Measurements from ENCODE around the gene KCNQ2.

KCNQ2 gene

DNA sequence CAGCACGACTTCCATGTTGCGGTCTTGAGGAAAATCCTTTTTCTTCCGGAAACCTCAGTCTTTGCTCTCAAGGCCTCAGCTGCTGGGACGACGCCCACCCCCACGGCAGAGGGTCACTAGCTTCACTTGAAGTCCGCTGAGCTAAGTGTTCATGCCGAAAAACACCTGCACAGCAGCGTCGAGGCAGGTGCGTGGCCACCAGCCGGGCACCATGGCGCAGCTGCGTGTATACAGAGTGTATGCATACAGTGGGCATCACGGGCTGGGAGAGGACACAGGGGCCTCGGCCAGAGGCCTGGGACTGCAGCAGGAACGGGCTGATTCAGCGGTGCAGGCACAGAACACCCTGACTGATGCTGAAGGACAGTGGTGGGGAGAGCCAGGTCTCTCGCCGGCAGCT lies 20.1 kb downstream of the KCNQ2 start:
- no peak for DNase-seq

DNA sequence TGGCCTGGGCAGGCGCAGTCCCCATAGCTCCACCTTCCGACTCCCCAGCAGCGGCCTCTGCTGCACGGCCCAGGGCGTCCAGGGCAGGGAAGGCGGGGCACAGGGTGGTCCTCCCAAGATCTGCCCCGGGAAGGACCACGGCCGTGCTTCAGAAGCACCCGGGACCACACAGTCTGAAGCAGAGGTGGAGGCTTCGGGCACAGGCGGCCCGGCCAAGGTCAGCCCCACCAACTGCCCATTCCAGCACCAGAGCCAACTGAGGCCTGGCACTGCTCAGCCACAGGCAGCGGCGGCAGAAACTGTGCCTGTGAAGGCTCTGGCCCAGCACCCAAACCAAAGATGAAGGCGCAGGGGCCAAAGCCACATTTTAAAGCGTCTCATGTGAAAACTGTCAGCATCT lies 20.6 kb downstream of the KCNQ2 start:
- DNase-seq: no peak

DNA sequence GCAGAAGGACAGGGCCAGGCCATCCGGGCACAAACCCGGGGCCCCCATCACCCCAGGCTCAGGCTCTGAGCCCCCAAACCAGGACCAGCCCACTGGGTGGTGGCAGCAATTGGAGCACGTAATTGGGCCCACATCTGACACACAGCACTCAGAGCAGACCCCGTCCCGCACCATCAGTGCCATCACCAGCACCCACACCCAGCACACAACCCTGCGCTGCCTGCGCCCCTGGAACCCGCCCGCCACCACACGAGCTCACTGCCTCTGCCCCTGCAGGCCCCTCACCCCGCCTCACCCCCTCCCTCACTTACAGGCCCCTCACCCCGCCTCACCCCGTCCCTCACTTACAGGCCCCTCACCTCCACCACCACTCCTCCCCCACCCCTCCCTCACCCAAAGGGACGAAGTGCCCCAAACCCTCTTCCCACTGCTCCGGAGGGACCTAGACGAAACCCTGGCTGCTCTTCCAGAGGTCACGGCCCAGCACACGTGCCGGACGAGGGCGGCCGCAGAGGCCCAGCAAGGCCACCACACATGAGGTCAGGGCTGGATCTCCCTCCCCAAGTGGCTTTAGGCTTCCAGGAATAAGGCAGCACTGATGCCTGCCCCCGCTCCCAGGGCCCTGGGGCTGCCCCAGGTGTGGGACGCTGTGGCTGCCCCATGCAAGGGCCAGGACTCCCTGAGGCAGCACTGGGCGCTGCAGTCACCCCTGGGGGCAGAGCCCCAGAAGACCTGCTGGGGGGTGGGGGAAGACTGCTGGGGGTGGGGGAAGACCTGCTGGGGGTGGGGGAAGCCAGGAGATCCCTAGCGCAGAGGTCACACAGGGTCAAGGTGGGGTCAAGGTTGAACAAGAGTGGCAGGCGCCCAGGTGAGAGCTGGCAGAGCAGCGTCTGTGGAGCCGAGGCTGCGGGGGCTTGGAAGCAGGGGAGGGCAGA lies 22.4 kb downstream of the KCNQ2 start:
- no peak for DNase-seq

DNA sequence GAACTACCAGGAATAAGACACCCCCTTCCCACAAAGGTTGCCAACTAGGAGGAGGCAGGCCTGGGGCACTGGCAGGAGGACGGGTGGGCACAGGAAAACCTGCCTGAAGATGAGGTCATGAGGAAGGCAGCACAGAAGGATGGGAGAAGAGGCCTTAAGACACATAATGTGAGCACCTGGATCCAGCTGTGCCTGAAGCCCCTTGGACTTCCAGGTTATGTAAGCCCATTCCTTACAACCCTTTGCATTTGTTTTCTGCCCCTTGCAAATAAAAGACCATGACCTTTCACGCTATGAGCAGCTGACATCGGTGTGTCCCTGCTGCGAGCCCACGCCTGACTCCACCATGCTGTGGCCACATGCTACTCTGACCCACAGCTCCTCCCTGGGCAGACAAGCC lies 23.4 kb downstream of the KCNQ2 start:
- DNase-seq: no peak

DNA sequence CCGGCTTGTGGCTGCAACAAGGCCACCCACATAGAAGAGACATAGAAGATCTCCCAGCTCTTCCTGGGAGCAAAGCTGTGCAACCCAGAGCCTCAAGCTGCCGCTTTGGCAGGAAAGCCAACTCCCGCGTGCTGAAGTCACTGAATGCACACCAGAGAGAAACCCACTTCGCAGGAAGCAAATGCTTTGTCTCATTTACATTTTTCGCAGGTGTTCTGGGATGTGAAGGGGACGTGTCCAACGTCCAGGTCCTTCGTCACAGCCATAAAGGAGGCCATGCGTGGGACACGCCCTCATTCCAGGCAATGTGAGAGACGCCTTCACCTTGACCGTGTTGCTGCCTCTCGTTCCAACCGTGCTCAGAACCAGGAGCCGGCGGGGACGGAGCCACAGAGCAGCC lies 24.4 kb downstream of the KCNQ2 start:
- DNase-seq: no peak

DNA sequence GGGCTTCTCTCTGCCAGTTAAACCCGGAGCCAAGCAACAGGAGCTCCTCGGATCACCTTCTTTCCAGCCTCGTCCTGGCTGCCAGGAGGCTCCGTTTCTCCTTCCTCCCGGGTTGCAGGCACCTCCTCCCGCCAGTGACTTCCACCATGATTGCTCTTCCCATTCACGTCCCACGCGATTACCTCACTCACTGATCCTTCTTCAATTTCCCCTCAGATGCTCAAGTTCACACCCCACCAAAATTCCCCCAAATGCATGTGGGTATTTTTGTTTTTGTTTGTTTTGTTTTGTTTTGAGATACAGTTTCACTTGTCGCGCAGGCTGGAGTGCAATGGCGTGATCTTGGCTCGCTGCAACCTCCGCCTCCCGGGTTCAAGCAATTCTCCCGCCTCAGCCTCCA lies 25.1 kb downstream of the KCNQ2 start:
- no peak for DNase-seq

DNA sequence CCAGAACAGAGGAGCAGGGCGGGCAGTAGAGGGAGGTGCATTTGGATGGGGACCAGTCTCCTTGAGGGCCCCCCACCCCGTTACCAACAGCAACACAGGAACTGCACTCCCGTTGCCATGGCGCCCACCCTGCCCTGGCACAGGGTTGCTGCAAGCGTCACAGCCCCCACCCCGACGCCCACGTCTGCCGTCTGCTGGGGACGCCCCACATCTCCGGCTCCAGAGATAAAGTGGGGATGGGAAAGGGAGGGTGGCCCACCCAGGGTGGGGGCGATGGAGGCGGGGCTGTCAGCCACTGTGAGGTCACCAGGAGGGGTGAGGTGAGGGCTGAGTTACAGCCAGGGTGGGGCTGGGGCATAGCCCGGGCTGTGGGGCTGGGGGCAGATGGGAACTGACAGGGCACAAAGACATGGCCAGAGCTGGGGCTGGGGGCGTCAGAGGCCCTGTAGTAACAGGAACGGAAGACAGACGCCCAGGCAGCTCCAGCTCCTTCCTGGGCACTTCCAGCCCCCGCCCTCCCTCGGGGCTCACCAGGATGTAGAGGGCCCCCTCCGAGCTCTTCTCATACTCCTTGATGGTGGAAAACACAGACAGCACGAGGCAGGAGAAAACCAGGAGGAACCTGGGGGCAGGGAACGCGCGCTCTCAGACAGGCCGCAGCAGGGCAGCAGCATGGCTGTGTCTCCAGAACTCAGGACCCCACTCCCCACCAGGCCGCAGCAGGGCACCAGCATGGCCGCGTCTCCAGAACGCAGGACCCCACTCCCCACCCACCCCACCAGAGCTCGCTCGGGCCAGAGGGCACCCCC lies 26.0 kb downstream of the KCNQ2 start:
- DNase-seq: no peak

DNA sequence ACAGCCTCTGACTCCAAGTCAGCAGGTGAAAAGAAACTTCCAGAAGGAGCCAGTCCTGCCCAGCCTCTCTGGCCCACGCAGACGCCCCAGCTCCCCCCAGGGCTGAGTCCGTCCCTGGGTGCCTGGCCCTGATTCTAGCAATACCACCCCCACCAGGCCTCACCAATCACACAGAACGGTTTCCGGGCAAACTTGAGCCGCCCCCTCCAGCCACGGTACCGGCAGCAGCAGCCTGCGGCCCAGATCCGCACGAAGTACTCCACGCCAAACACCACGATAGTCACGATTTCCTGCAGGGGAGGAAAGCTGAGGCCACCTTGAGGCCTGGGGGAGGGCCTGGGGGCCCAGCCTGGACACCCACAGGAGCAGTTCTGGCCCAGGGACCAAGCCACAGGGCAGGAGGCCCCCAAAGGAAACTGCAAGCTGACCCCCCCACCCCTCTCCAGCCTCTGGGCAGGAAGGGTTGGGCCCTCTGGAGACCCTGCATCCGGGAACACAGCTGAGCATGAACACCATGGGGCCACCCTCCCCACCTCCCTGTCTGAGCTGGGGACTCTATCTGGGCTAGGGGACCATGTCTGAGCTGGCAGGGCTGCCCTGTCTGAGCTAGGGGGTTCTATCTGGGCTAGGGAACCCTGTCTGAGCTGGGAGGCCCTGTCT lies 27.2 kb downstream of the KCNQ2 start:
- DNase-seq: no peak

DNA sequence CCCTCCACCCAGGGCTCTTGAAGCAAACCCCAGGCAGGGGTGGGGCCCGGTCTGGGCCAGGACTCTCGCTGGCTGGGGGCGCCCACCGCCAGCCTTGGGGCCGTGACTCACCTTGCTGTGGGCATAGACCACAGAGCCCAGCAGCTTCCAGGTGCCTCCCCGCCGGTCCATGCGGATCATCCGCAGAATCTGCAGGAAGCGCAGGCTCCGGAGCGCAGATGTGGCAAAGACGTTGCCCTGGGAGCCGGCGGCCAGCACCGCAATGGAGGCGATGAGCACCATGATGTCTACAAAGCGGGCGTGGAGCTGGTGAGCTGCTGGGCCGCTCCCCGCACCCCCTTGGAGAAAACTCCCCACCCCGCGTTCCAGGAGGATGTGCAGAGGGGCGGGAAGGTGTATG lies 27.9 kb downstream of the KCNQ2 start:
- DNase-seq: no peak

DNA sequence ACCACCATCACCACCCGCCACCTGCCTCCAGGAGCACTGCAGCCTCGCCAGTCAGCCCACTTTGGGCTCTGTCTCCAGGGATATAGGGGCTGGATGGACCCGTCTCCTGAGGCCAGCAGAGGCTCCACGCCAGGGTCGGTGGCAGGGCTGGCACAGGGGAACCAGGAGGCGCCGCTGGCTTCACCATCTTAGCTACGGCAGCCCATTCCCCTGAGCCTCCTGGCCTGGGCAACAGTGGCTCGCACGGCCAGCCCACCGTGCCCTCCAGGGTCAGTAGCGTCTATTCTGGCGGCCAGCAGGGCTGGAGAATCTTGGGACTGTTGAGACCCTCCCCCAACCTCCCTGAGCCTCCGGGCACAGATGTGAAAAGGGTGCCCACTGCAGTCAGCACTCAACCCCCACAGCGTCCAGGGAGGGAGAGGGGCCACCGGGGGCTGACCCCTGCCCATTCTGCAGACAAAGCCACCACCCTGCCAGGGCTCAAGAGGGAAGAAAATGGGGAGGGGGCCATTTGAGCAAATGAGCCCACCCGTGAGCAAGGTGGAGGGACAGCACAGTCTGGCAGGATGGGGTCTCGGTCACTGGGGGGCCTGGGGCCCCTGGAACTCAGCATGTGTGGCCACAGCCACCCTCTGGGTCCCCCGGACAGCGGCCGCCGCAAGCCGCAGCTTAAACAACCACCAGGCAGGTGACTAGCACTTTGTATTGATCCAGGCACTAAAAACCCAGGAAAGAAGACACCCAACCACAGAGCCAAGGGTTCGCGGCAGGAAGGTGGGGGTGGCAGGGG lies 28.7 kb downstream of the KCNQ2 start:
- DNase-seq: no peak

DNA sequence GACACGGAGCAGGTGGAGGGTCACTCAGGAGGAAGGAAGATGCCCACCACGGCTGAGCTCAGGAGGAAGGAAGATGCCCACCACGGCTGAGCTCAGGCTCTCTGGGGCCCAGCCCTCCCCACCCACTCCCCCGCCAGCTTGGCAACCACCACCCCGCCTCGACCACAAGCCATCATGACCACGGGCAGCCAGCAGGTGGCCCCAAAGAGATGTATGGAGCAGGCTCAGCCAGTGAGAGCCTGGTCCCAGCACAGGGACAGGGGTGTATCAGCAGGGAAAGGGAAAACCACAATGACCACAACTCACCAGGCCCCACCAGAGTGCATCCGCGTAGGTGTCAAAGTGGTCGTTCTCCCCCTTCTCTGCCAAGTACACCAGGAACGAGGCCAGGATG lies 30.4 kb downstream of the KCNQ2 start:
- no peak for DNase-seq

DNA sequence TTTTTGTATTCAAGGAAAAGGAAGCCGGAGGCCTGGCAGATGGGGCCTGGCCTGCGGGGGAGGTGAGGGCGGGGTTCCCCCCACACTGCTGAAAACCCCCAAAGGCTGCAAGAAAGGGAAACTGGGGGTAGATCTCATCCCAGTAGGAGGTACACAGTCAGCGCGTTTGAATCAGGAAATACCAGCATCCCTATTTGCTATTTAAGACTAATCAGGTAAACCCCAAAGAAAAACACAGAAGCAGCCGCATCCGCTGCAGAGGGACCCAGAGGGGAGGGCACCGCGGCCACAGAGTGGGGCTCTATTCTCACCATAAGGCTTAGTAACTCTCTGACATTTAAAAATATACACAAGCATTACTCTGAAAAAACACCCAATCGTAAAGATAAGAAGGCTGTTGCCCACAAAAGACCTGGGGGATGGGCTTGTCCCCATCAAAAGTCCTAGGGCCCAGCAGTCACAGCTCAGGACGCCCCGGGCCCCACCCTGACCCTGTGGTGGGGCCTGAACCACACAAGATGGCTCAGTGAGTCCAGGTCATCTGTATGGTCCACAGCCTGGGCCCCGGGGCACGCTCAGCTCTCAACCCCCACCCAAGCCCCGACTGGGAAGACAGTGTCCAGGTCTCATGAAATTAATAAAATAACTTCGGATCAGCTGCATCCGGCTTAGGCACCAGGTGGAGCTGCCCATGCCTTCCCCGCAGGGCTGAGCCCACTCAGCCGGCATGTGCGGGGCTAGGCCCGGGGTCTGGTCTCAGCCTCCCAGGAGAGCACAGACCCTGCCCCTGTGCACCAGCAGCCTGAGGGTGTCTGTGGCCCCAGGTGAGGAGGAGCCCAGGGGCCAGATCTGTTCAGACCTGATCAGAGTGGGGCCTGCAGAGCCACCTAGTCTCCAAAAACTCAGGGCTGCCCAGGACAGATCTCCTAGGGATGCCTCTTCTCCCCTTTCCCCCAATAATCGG lies 31.0 kb downstream of the KCNQ2 start:
- no peak for DNase-seq

DNA sequence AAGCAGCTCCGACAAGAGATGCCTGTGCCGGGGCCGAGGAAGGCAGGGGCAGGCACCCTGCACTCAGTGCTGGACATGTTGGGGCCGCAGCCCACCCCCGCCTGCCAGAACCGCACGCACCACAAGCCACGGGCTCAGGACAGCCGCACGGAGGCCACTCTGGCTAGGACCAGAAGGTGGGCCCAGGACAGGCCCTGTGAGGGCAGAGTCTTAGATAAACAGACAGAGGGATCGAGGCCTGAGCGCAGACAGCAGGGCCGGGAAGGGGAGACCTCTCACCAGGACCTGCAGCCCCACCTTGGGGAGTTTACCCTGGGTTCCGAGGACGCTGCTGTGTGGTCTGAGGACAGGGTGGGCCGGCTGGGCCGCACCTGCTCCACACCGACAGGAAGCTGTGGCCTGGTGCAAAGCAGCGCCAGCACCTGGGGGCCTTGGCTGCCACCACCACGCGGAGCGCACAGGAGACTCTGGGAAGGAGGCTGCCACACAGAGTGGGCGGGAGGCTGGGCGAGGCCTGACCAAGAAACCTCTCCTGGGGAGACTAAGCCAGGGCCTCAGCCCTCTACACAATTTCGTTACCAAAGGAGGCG lies 32.0 kb downstream of the KCNQ2 start:
- DNase-seq: no peak

DNA sequence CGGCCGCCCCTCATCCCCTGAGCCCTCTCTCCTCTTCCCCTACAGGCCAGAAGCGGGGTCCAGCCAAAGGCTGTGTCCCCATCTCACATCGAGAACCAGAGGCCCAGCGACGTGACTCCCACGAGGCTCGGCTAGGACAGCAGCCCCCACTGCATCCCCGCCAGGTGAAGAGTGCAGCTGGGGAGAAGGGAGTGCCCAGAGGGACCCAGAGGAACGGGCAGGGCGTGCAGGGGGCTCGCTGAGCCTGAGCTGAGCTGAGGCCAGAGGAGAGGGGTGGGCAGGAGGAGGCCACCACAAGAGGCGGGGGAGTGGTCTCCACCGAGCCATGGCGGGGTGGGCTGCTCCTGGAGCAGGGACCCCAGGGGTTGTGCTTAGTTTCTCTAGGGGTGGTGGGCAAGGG lies 32.6 kb downstream of the KCNQ2 start:
- DNase-seq: no peak

DNA sequence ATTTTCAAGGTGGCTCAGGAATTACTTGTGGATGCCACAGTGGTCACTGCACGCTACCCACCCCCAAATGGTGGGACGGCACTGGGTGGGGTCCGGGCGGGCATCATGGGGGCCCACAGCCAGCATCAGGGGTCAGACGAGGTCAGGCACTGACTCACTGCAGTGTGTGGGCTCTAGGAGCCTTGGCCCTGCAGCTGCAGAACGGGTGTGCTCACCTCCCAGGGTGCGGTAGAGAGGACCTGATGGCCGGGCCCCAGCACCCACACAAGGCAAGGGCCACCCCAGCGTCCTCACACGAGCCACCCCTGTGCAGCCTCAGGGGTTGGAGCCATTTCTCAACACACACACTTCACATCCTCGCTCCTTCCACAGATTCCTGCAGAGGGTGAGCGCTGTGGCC lies 34.3 kb downstream of the KCNQ2 start:
- DNase-seq: no peak

DNA sequence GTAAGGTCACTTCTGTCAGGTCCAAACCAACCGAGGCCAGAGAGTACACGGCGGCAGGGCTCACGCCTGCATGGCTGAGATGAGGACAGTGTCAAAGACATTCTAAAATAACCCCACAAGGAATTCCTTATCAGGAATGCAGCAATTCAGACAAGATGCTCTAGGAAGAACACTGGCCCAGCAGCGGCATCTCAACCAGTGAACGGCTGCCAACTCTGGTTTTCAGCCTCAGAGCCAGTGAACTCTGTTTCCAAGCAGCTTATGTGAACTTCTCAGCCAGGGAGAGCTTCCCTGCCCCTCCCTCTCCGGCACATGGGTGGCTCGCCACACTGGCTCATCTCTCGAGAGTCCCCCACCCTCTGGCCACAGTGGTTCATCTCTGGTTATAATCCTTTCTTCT lies 36.9 kb downstream of the KCNQ2 start:
- no peak for DNase-seq

DNA sequence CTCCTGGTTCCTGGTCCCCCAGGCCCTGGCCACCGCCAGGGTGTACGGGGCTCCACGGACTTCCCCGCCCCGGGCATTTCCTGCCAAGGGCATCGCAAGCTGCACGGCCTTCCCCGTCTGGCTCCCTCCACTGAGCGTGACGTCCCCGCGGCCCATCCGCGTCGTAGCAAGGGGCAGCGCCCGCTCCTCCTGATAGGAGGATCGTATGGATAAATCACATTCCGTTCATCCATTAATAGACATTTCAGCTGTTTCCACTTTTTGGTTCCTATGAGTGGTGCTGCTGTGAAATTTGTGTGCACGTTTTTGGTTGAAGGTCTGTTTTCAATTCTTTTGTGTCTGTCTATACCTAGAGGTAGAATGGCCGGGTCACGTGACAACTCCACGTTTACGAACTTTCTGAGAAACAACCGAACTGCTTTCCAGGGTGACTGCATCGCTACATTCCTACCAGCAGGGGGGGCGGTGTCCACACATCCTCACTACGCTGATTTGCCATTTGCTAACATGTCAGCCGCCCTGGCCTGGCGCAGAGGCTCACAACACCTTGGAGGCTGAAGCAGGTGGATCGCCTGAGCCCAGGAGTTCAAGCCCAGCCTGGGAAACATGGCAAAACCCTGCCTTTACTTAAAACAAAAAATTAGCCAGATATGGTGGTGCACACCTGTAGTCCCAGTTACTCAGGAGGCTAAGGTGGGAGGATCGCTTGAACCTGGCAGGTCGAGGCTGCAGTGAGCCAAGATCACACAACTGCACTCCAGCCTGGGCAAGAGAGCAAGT lies 37.7 kb downstream of the KCNQ2 start:
- no peak for DNase-seq

DNA sequence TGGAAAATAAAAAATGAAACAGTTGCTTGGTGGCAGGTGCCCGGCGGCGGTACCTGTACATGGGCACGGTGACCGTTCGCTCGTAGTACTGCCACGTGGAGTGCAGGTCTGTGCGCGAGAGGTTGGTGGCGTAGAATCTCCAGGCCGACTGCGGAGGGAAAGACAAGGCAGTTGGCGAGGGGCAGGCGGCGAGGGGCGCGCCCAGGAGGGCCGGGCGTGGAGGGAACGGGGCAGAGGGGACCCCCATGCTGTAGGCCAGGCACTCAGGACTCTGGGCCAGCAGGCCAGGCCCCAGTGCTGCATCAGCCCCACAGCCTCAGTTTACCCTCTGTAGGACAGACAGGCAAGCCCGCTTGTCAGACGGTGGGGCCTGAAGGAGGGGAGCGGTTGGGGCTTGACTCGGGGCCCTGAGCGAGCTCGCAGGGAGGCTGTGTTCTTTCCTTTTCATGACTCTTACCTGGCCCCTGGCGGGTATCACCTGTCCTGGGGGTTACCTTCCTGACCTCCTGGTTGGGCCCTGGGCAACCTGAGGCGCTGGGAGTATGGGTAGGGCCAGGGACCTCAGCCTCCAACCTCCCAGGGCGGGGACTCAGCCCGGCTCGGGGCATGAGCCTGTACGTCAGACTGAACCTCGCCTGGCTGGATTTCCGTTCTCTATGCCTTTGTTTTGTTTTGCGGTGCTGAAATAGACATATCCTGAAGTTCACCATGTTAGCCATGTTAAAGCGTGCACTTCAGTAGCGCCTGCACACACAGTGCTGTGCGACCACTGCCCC lies 38.5 kb downstream of the KCNQ2 start:
- DNase-seq: no peak

DNA sequence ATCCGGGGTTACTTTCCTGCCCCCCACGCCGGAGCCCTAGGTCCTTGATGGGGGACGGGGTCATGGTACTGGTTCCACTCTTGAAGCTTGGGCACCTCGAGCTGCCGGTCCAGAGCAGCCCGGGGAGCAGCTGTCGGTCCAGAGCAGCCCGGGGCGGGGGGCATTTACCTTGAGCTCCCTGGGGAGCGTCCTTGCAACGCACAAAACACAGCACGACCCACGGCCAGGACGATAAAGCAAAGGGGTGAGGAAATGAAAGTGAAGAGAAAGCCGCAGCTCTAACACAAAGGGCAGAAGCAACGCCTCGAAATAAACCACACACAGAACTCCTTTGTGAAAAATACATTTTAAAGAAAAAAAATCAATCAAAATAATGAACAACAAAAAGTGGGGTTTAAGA lies 39.1 kb downstream of the KCNQ2 start:
- no peak for DNase-seq

Measured in NCI-H524 treated with DMSO at 0.1 percent for 48 hours (cell line).